NCI-H526 (cell line): ENCODE measurements around the gene ABCC4.

ENCODE experiments used
- DNase-seq, 2 experiments: peaks; one replicate each; lab custom pipeline; 2025; lab: John Stamatoyannopoulos, UW

ABCC4 gene

GRCh38 chr13:94996445-94996844 lies 304.8 kb downstream of the ABCC4 start:
- DNase-seq, result no peak

- no peak for DNase-seq
These were observed 306.7 kb downstream of the ABCC4 start for GRCh38 chr13:94994506-94994905.

- no peak for DNase-seq
These were observed 307.6 kb downstream of the ABCC4 start for GRCh38 chr13:94993616-94994015.

DNA sequence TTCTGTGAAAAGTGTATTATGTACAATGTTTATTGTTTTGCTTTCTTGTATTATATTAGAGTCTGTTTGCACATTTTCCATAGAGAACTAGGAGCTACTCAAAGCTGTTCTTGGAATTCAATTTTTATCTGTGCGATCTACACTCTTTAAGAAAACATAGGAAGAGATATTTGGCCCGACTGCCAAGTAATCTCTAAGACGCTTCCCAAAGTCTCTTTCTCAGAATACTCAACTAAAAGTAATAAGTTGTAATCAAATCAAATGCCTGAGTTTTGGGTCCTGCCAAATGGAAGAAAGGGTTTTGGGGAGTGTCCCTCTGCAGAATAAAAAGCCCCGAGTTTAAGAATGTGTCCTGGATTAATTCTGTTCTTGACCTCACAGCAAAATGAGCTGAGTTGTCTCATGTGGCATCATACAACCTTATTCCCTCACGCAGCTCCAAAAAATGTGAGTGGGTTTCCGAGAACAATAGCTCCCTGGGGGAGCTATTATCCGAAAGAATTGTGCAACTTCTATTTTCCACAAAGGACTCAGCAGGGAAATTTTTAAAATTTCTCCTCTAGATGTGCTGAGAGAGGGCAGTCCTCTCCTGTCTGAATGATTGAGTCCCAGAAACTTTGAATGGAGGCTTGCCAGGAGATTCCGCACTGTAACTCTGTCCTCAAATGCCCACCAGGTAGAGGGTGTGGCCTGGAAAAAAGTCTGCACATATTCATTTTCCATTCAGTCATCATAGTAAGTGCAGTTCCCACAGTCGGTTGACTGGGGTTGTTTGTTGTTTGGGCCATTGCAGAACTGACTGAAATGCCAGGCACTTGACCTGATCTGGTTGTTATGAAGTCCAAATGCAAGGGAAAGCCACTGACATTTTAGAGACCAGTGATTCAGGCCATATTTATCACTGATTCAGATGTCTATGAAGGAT lies 309.0 kb downstream of the ABCC4 start:
- DNase-seq, result no peak

DNA sequence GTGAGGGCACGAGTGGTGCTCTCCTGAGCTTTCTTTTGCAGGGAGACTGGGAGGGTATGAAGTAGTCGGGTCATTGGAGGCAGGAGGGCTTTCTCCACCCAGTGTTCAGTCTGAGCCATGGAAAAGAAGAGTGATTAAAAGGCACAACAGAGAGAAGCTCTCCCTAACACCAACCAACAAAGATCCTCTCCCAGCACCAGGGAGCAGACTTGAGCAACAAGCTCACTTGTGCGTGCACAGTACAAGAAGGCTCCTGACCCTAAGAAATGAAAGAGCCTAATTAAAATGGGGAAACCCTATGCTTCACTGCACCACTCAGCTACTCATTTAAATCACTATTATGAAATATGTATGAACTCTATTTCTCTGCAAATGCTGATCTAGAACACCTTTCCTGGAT lies 312.6 kb downstream of the ABCC4 start:
- DNase-seq, result peak in 1 of 2 experiments; percentile 37

- no peak for DNase-seq
These were observed 313.4 kb downstream of the ABCC4 start for GRCh38 chr13:94987869-94988268.

DNA sequence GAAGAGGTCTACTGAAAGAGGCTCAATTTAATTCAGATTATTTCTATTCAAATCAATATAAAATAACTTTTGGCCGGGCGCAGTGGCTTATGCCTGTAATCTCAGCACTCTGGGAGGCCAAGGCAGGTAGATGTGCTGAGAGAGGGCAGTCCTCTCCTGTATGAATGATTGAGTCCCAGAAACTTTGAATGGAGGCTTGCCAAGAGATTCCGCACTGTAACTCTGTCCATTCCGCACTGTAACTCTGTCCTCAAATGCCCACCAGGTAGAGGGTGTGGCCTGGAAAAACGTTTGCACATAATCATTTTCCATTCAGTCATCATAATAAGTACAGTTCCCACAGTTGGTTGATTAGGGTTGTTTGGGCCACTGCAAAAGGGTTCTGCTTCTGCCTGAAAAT lies 314.2 kb downstream of the ABCC4 start:
- DNase-seq, result no peak

GRCh38 chr13:94984958-94985357 lies 316.3 kb downstream of the ABCC4 start:
- DNase-seq, result no peak

DNA sequence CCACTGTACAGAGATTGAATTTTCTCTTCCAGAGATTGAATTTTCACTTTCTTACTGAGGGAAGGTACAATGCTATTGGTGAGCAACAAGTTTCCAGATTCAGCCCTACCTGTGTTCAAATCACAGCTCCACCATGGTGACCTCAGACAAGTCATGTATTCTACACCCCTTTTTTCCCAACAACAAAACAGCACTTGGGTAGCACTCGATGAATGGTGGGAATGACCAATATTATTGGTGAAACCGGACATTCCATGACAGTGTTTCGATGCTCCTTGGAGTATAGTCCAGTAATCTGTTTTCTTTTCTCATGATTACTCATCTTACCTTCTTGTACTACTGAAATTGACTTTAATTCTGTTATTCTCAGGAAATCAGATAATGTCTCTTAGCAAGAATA lies 322.7 kb downstream of the ABCC4 start:
- DNase-seq, result no peak

GRCh38 chr13:94974015-94974951 lies 327.0 kb downstream of the ABCC4 start:
- DNase-seq, result no peak

DNA sequence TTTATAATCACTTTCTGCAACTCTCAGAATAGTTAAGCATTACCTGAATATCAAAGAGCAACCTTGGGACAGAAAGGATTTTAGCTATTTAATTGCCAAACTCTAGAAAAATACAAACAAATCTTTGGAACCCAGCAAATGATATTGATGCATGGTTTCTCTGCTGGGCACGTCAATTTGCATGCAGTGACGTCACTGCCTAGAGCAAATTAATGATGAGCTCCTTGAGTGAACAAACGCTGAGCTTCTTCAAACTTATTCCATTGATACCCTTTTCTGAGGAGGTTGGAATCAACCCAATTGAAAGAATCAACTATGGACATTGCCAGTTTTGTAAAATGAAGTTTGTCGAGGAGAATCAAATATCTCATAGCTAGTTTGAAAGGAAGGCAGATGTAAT lies 329.0 kb downstream of the ABCC4 start:
- peak in 1 of 2 experiments; percentile 30 for DNase-seq
